ENCODE measurements around the gene FOXS1.

The FOXS1 gene

DNA sequence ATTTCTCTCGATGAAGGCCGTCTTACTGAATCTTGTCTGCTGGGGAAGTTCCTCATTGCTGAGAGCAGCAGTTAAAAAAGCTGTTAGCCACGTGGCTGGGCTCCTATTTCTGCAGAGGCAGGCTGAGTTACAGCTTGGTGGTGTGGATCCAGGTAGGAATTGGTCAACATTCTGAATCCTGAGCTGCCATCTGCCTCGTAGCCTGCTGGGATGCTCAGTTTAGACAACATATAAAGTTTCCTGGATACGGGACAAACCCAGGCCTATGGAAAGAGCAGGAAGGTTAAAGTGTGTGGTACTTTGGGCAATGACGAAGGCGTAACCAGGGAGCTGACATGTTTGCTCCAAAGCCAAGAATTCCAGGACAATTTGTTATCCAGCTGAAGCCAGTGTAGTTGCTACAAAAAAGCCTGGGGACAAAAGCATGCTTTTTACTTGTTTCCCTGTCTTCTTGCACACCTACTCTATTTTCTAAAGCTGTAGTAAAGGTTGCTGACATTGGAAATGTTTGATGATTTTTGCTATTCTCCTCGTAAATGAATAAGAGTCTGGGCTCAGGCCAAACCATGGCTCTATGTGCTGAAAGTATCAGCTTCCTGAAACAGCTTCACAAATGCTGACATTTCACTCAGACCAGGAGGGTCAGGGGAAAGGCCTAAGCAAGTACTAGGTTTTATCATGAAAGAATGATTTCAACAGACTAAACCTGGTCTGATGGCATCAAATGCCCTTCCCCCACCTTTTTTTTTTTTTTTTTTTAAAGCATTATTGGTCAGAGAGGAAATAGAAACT, 38.6 kb downstream of the FOXS1 start:
- FAIRE-seq (no peak), DNase-seq (ENCODE audit: extremely low spot score, insufficient read length, low read depth) (no peak)

DNA sequence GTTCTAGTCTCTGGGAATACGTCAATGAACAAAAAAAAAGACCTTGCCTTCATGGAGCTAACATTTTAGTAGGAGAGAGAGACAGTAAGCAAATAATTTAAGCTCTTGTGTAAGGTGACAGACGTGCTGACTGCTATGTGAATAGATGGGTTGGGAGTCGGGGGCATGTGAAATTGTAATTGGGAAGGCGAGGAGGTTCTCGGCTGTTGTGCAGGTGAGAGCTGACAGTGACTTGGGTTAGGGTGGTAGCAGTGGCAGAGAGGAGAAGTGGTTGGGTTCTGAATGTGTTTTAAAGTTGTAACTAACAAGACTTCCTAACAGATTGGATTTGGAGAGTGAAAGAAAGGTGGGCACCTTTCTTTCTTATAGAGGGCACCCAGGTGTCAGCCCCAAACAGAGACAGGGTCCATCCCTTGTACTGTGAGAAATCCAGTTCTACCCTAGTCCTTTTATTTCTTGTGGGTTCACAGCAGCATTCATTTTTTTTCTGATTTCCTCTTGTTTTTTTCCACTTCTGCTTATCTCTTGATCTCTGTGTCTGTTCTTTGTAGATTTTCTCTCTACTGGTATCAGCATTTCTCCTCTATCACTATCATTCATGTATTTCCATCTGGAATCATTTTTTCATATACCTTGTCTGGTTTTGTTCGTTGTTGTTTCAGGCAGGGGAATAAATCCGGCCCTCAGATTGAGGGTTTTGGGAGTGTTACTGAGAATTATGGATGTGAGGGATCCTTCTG, 41.7 kb downstream of the FOXS1 start:
- DNase-seq (ENCODE audit: extremely low spot score, insufficient read length, low read depth) (no peak), FAIRE-seq (no peak)

DNA sequence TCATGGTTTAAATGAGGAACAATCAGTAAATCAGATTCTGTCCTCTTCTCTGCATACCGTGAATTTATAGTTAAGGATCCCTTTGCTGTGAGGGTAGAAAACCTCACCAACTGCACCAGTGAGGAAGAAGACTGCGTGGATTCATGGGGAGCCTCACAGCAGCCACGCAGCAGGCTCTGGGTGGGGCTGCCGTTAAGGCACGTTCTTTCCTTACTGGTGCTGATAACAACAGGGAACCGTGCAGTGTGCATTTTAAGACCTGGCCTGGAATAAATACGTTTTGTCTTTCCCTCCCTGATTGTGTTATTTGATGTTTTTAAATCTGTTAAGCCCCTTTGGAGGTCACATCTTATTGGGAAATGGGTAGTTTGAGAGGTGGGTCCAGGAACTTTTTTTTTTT, 43.9 kb downstream of the FOXS1 start:
- DNase-seq (ENCODE audit: extremely low spot score, insufficient read length, low read depth), result no peak
- FAIRE-seq, result no peak

DNA sequence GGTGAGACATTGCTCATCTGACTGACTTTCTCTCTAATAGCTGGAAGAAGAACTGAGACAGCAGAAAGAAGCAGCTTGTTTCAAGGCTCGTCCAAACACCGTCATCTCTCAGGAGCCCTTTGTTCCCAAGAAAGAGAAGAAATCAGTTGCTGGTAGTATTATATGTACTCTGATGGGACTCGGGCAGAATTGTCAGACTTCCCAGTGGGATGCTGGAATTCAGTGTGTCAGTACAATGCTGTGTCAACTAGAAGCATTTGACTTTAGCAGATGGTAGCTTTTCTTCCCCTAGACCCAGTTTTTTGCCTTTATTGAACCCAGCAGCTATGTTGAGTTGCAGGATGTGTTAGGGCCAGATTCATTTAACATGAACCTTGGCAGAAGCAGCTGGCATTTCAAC, 48.0 kb downstream of the FOXS1 start:
- DNase-seq (ENCODE audit: extremely low spot score, insufficient read length, low read depth), result no peak
- no peak for FAIRE-seq
